ENCODE results near the gene LFNG. TPM values are rescaled to one million over a fixed set of nuclear protein-coding genes. Genes with fewer than 3 reads are reported as not detected.

The LFNG gene
- total RNA-seq, 2 experiments from 2014 or later: 19.7 to 22.7 TPM

DNA sequence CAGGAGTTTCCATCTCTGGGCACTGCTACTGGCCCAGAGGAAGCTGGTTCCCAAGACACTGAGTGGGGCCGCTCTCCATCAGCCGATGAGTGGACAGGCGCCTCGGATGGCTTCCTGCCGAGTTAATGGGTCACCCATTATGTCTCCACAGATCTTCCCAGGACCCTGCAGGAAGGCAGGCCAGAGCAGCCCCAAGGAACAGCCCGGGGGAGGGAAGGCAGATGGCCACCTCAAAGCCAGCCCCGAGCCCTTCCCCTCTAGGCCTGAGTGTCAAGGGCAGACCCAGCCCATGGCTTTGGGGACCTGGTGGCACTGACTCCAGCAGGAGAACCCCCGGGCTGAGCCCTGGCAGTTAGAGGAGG, 3.4 kb upstream of the LFNG start:
- CTCF ChIA-PET: no interaction called here

DNA sequence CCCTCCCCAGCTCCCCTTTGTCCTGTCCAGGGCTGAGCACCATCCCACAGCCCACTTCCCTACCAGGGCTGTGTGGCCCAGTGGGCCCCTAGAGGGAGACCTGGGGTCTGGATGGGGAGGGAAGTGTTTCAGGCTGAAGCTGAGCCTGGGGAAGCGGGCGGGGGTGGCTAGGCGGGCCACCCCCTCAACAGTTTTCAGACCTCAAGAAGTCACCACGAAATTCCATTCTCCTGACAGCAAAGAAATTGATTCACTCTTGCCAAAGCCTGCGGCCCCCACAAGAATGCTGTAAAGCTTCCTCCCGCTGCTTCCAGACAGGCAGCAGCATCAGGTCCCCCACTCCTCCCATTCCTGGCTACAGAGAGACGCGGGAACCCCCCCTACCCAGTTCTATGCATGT, 2.5 kb upstream of the LFNG start:
- Mint-ChIP-seq H3K27me3 (ENCODE audit: low read depth) (no peaks in the 10 kb centered on the region), H3K27ac (no peak overlapping the region), H3K4me3 (no peak overlapping the region), H3K4me1 (ENCODE audit: low read depth) (peaks cover 38% of the 10 kb centered on the region), H3K9me3 (no peaks in the 10 kb centered on the region), H3K36me3 (ENCODE audit: low read depth) (no peaks in the 10 kb centered on the region)
- CTCF ChIA-PET: no interaction called here
- DNase-seq: no peak
- intact Hi-C loops (cut with micrococcal nuclease): no loop called here

More for the DNA sequence above, 3.4 kb upstream of the LFNG start:
- DNase-seq: no peak
- intact Hi-C loops (cut with micrococcal nuclease): no loop called here
- no peaks in the 10 kb centered on the region for H3K27me3 Mint-ChIP-seq (ENCODE audit: low read depth)
- no peak overlapping the region for H3K4me3 Mint-ChIP-seq
- H3K27ac Mint-ChIP-seq: no peak overlapping the region
- H3K36me3 Mint-ChIP-seq (ENCODE audit: low read depth): no peaks in the 10 kb centered on the region
- H3K4me1 Mint-ChIP-seq (ENCODE audit: low read depth): peaks cover 41% of the 10 kb centered on the region
- no peaks in the 10 kb centered on the region for H3K9me3 Mint-ChIP-seq

DNA sequence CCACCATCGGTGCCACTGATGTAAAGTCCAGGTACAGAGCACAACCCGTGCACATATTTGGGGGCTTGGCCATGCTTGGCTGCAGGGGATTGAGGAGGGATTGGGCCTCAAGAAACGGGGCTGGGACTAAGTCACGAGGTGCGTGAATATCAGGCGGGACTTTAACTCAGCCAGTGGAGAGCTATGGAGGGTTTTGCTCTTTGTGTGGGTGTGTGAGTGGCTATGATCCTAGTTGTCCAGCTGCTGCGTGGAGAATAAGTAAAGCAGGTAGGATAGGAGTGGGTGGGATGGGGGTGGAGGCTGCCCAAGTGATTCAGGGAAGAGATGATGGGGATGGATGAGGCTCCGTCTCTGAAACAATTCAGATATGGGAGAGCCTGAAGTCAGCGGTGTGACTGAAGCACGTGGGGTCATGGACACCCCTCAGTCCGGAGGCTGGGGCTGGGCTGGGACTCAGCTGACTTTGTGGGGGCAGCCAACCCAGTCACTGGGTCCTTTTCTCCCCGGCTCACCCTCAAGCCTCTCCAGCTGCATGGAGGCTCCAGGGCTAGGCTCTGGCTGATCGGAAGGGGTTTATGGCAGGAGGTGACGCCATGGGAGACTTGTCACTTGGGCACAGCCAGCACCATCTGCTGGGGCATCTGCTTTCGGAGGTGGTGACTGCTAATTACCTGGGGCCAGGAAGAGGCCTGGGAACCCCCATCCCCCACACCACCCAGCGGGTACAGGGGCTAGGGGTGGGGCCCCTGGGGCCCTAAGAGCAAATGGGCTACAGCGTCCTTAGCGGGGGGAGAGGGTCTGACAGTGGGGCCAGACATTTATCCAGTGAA, 1.7 kb upstream of the LFNG start:
- no peaks in the 10 kb centered on the region for H3K27me3 Mint-ChIP-seq (ENCODE audit: low read depth)
- intact Hi-C loops (cut with micrococcal nuclease): no loop called here

DNA sequence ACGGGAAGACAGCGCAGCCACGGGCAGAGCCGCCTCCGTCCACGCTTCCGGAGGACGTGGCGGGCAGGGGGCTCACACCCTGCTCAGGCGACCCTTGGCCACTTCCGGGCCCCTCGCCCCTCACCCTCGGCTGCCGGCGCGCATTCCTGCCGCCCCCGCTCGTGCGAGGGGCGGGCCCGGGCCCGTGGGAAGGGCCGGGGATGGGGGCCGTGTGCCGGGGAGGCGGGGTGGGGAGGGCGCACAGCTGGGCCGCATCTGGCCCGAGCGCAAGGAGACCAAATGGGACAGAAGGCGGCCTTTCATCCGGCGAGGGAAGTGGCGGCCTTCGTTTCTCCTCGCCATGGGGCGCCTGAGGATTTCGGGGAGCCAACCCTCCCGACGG, 846 bp upstream of the LFNG start:
- DNase-seq: no peak
- no peaks in the 10 kb centered on the region for H3K27me3 Mint-ChIP-seq (ENCODE audit: low read depth)
- peaks cover 38% of the 10 kb centered on the region for H3K4me1 Mint-ChIP-seq (ENCODE audit: low read depth)
- peak overlapping the region; percentile 53 for H3K4me3 Mint-ChIP-seq
- CTCF ChIA-PET: no interaction called here
- H3K9me3 Mint-ChIP-seq: no peaks in the 10 kb centered on the region
- no peaks in the 10 kb centered on the region for H3K36me3 Mint-ChIP-seq (ENCODE audit: low read depth)
- intact Hi-C loops (cut with micrococcal nuclease): no loop called here
- H3K27ac Mint-ChIP-seq: no peak overlapping the region

More for the DNA sequence above, 1.7 kb upstream of the LFNG start:
- Mint-ChIP-seq H3K9me3 (no peaks in the 10 kb centered on the region), H3K27ac (no peak overlapping the region), H3K36me3 (ENCODE audit: low read depth) (no peaks in the 10 kb centered on the region), H3K4me1 (ENCODE audit: low read depth) (peaks cover 37% of the 10 kb centered on the region), H3K4me3 (peak overlapping the region; percentile 49)
- CTCF ChIA-PET: no interaction called here
- no peak for DNase-seq

DNA sequence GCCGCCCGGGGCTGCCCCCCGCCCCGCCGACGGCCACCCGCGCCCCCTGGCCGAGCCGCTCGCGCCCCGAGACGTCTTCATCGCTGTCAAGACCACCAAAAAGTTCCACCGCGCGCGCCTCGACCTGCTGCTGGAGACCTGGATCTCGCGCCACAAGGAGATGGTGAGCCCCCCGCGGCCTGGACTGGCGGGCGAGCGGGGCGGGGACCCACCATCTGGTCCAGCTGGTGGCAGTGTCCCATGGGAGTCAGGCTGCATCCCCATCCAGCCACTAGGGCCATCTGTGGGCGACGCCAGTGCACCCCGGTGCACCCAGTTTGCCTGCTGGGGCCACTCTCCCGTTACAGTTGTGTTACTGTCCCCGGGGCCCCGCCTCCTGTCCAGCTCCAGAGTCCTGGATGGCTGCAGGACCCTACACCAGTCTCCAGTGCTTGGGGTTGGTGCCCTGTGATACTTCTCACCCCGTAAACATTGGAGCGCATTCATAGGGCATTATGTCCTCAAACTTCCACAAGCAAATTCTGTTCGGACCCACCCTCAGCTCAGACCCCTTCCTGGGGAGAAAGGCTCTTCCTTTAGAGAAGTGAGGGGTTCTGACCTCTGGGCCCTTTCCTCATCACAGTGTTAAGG, 672 bp downstream of the LFNG start:
- CTCF ChIA-PET: interaction anchor here (0.6 to 1.1 kb wide), 3 partner anchors 9 to 860 kb away, joined by 3 to 5 read pairs (median 4); no protein-coding TSS in a partner anchor
- intact Hi-C loops (cut with micrococcal nuclease): loop anchor here (1.0 to 5.0 kb wide), 4 partner anchors 12 to 322 kb away; partner anchors contain the start of genes EIF3B, GNA12 and TTYH3
- peaks cover 38% of the 10 kb centered on the region for H3K4me1 Mint-ChIP-seq (ENCODE audit: low read depth)

DNA sequence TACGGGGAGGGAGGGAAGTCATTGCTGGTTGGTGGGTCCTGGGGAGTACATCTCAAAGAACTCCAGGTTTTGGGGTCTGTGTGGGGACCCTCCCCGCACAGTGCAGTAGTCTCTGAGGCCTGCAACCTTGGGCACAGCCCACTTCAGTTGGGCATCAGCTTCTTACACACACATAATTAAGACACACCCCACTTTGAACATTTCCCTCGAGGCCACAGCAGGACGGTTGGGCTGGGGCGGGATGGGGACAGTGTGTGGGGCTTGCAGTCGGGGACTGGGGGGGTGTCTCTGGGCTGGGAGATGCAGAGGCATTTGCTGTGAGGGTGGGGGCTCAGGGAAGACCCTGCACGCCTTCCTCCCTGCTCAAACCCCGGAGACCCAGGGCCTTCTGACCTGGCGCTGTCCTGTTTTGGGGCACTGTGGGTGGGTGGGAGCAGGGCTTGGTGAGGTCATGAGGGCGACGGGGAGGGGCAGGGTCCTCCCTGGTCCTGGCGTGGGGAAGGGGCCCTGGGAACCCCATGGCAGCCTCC, 1.3 kb downstream of the LFNG start:
- H3K9me3 Mint-ChIP-seq: no peaks in the 10 kb centered on the region
- CTCF ChIA-PET: interaction anchor here (0.6 to 1.1 kb wide), 3 partner anchors 9 to 860 kb away, joined by 3 to 5 read pairs (median 4); no protein-coding TSS in a partner anchor

More for the DNA sequence above, 672 bp downstream of the LFNG start:
- H3K36me3 Mint-ChIP-seq (ENCODE audit: low read depth): no peaks in the 10 kb centered on the region
- H3K9me3 Mint-ChIP-seq: no peaks in the 10 kb centered on the region
- H3K27me3 Mint-ChIP-seq (ENCODE audit: low read depth): no peaks in the 10 kb centered on the region
- peak overlapping the region; percentile 94 for H3K4me3 Mint-ChIP-seq
- DNase-seq: peak; percentile 54
- peak overlapping the region; percentile 82 for H3K27ac Mint-ChIP-seq

DNA sequence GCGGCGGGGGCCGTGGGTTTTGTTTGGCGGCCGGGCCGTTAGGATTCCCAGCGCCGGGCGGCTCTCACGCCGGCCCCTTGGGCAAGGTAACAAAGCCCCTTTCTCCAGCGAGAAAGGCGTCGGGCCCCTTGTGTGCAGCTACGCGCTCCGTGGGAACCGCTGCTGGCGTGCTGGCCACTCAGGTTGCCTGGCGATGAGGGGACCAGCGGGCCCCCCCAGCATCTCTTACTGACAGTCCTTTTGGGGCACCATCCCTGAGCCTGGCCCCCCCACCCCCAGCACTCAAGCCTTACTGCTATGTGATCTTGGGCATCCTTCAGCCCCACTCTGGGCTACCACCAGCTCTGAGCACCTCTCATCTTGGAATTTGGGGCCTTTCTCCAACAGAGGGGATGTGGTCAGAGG, 1.8 kb downstream of the LFNG start:
- peak overlapping the region; percentile 79 for H3K27ac Mint-ChIP-seq
- peaks cover 2% of the 10 kb centered on the region for H3K36me3 Mint-ChIP-seq (ENCODE audit: low read depth)
- intact Hi-C loops (cut with micrococcal nuclease): loop anchor here (2.0 to 5.0 kb wide), 3 partner anchors 109 to 321 kb away; partner anchors contain the start of genes EIF3B, GNA12 and TTYH3
- peak overlapping the region; percentile 94 for H3K4me3 Mint-ChIP-seq
- no peaks in the 10 kb centered on the region for H3K9me3 Mint-ChIP-seq
- CTCF ChIA-PET: no interaction called here
- no peaks in the 10 kb centered on the region for H3K27me3 Mint-ChIP-seq (ENCODE audit: low read depth)
- DNase-seq: no peak
- H3K4me1 Mint-ChIP-seq (ENCODE audit: low read depth): peaks cover 44% of the 10 kb centered on the region

More for the DNA sequence above, 1.3 kb downstream of the LFNG start:
- intact Hi-C loops (cut with micrococcal nuclease): loop anchor here (1.0 to 5.0 kb wide), 4 partner anchors 13 to 321 kb away; partner anchors contain the start of genes EIF3B, GNA12 and TTYH3
- Mint-ChIP-seq H3K27me3 (ENCODE audit: low read depth) (no peaks in the 10 kb centered on the region), H3K27ac (peak overlapping the region; percentile 58), H3K4me3 (peak overlapping the region; percentile 94), H3K4me1 (ENCODE audit: low read depth) (peaks cover 40% of the 10 kb centered on the region), H3K36me3 (ENCODE audit: low read depth) (peaks cover 1% of the 10 kb centered on the region)
- no peak for DNase-seq

DNA sequence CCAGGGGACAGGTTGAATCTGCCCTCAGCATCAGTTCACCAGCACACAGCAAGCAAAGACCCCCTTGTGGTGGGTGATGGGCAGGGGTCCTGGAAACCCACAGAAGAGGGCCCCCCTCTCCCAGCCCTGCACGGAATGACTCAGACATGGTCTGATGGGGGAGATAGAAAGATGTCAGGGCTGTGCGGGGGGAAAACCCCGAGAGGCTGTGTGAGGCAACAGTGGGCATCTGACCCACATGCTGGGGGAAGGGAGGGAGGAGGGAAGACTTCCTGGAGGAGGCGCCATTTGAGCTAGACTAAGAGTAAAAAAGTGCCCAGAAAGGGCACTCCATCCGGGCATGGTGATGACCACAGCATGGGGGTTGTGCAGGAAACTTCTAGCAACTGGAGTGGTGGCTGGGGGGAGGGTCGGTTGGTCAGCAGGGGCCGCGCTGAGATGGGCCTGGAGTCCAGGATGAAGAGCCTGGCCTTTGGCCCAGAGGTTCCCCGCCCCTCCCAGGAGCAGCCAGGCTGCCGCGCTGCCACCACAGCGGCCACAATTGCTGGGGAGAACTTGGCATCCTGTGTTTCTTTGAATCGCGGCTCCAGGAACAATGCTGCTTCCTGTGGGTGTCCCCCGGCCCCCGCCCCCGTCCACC, 2.5 kb downstream of the LFNG start:
- peak; percentile 89 for DNase-seq
- Mint-ChIP-seq H3K9me3 (no peaks in the 10 kb centered on the region), H3K4me1 (ENCODE audit: low read depth) (peaks cover 50% of the 10 kb centered on the region), H3K27me3 (ENCODE audit: low read depth) (no peaks in the 10 kb centered on the region), H3K4me3 (peak overlapping the region; percentile 94), H3K27ac (peak overlapping the region; percentile 79), H3K36me3 (ENCODE audit: low read depth) (peaks cover 2% of the 10 kb centered on the region)
- CTCF ChIA-PET: interaction anchor here (1.0 kb wide), 1 partner anchor 188 kb away, joined by 3 read pairs; no protein-coding TSS in a partner anchor
- intact Hi-C loops (cut with micrococcal nuclease): loop anchor here (1.0 to 5.0 kb wide), 7 partner anchors 8 to 320 kb away; partner anchors contain the start of genes BRAT1, EIF3B, GNA12 and TTYH3

DNA sequence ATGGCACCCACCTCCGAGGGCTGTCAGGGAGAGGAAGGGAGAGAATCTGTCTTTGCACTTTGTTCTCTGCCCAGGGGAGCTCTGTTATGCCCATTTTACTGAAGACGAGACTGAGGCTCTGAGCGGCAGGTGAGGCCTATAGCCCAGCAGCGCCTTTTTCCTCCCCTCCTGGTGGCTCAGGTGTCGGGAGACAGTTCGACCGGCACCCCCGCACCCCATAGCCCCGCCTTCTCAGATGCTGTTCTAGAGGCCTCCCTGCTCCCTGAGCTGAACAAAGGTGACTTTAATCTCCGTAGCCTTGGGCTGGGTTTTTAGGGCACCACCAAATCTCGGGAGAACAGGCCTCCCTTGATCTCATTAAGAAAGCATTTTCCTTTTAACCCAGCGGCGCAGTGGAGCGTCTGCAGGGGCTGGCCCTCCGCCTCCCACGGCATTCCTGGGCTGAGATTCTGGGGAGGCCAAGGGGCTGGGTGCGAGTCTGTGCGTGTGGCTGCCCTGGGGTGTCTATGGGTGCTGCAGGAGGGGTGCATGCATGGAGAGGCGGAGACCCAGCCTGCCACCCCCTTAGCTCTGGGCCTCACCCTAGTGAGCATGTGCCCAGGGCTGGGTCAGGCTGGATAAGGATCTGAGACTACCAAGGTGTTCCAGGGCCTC, 3.3 kb downstream of the LFNG start:
- peaks cover 2% of the 10 kb centered on the region for H3K36me3 Mint-ChIP-seq (ENCODE audit: low read depth)
- H3K27ac Mint-ChIP-seq: peak overlapping the region; percentile 79
- CTCF ChIA-PET: interaction anchor here (1.0 kb wide), 1 partner anchor 187 kb away, joined by 3 read pairs; no protein-coding TSS in a partner anchor
- H3K4me1 Mint-ChIP-seq (ENCODE audit: low read depth): peaks cover 51% of the 10 kb centered on the region
- peak; percentile 72 for DNase-seq
- peak overlapping the region; percentile 94 for H3K4me3 Mint-ChIP-seq
- H3K9me3 Mint-ChIP-seq: no peaks in the 10 kb centered on the region
- H3K27me3 Mint-ChIP-seq (ENCODE audit: low read depth): no peaks in the 10 kb centered on the region
- intact Hi-C loops (cut with micrococcal nuclease): loop anchor here (1.0 to 5.0 kb wide), 6 partner anchors 7 to 319 kb away; partner anchors contain the start of genes BRAT1, EIF3B and GNA12

DNA sequence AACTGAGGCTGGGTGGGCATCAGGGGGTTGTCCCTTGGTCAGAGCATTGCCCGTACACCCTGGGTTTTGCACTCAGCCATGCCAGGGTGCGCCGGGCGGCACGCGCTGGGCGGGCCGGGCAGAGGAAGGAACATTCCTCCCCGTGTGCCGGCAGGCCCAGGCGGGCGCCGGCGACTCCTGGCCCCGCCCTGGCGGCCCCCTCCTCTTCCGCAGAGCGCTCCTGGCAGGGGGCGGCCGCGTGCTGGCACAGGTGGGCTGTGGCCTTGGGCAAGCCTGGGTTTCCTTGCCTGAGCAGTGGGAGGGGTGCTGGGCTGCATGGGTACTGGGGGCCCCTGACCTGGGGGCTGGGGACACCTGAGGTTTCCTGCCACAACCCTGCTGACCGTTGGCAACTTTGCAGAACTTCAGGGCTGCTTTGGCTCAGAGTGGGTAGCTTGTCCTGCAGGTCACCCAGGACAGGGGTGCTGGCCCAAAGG, 3.9 kb downstream of the LFNG start:
- Mint-ChIP-seq H3K27ac (no peak overlapping the region), H3K4me3 (peak overlapping the region; percentile 94), H3K4me1 (ENCODE audit: low read depth) (peaks cover 51% of the 10 kb centered on the region), H3K9me3 (no peaks in the 10 kb centered on the region), H3K36me3 (ENCODE audit: low read depth) (peaks cover 2% of the 10 kb centered on the region), H3K27me3 (ENCODE audit: low read depth) (no peaks in the 10 kb centered on the region)
- CTCF ChIA-PET: interaction anchor here (1.0 kb wide), 1 partner anchor 186 kb away, joined by 3 read pairs; no protein-coding TSS in a partner anchor
- no peak for DNase-seq
- intact Hi-C loops (cut with micrococcal nuclease): loop anchor here (2.0 to 5.0 kb wide), 3 partner anchors 119 to 319 kb away; partner anchors contain the start of genes EIF3B and GNA12
